HG03159 (cell line): ENCODE data around the gene LRCH3.
"Not testable (repeated sequence)": the region's sequence is repeated elsewhere in the genome, so short reads cannot be mapped to it uniquely, and the experiment has no call there.

Experiments
- ATAC-seq: cut with Tn5 transposase; IDR thresholded peaks from one replicate; pipeline ENCODE4 v1.9.1; 2021; ENCODE audit warnings: mild to moderate bottlenecking, moderate library complexity; ENCODE audit not compliant: unreplicated experiment

LRCH3 gene

GRCh38 chr3:197921429-197922275, 130.6 kb downstream of the LRCH3 start:
- not testable (repeated sequence) for ATAC-seq

- ATAC-seq = no peak
Measured at GRCh38 chr3:197926418-197926817, 135.4 kb downstream of the LRCH3 start.

DNA sequence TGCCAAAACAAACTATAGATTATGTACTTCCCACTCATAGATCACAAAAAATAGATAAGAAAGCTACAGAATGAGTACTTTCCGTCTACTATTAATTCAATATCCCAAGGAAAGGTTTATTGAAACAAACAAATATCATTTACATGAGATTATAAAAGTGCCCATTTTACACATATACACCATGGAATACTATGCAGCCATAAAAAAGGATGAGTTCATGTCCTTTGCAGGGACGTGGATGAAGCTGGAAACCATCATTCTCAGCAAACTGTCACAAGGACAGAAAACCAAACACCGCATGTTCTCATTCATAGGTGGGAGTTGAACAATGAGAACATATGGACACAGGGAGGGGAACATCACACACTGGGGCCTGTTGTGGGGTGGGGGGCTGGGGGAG, 136.5 kb downstream of the LRCH3 start:
- ATAC-seq = not testable (repeated sequence)

- no peak for ATAC-seq
Measured at GRCh38 chr3:197936819-197937384, 145.8 kb downstream of the LRCH3 start.
